ENCODE measurements around the gene CYB561A3.

DNA sequence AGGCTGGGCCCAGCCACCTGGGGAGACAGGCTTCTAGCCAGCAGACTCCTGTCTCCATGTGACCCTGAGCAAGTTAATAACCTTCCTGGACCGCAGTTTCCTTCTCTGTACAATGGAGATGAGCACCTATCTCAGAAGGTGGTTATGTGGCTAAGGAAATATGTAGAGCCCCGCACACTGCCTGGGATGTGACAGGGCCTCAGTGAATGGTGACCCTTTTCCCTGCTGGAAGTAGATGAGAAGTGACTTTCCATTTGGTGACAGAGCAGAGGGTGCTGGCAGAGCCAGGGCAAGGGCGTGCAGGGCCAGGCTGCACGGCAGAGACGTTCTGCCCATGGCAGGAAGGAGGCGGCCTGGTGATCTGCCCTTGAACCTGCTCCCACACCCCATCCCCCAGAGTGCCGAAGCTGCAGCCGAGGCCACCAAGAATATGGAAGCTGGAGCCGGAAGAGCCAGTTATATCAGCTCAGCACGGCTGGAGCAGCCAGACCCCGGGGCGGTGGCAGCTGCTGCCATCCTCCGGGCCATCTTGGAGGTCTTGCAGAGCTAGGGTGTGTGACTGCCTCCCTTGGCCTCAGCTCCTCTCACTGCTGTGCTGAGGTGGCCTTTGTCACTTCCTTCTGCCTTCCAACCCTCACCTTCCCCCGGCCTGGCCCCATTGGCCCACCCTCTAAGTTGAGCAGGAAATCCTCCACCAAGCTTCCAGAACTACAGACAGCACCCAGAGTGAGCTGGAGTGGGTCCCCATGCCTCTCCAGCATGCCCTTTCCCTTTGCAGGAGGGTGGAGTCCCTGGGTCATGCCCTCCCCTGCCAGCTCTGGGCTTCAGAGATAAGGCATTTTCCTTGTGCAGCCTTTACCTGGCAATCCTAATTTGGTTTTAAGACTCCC, 15.5 kb downstream of the CYB561A3 start:
- no peak for TF ChIP-seq CTCF (IDR thresholded peaks at IDR 0.05)
- TF ChIP-seq EZH2 (IDR thresholded peaks at IDR 0.05), result no peak
